B cell (primary cell): Measurements from ENCODE around the gene ATXN1. TPM values are rescaled to one million over a fixed set of nuclear protein-coding genes. Genes with fewer than 3 reads are reported as not detected.

Experiments
- ATAC-seq: fragments of 200-7000 bp; cut with Tn5 transposase; one replicate; pipeline ENCODE4 v1.10.0; 2021; ENCODE audit warnings: low read depth, mild to moderate bottlenecking, moderate number of reproducible peaks, moderate library complexity
- CTCF ChIA-PET: fragments of 350-600 bp; sonication (Branson Sonifier 250); formaldehyde crosslinking; loops from one replicate; lab custom pipeline; 2021; ENCODE audit warnings: antibody characterized with exemption, inconsistent platforms; lab: Charles Lee
- POLR2A ChIA-PET: fragments of 350-600 bp; sonication (Branson Sonifier 250); formaldehyde crosslinking; loops from one replicate; lab custom pipeline; 2021; ENCODE audit warnings: antibody characterized with exemption; lab: Charles Lee
- DNase-seq: peaks from one replicate; pipeline ENCODE4 v3.0.0; 2013
- H2AFZ ChIP-seq: 2 replicates; pipeline ENCODE4 v1.6.1; 2012; ENCODE audit warnings: mild to moderate bottlenecking, low read depth, low read length; ENCODE audit not compliant: insufficient read depth, poor library complexity, severe bottlenecking
- H3K27ac ChIP-seq, 2 donors: 1 replicate in 1 of 2; 2 replicates in 1 of 2; pipeline ENCODE4 v1.5.1; 2012 to 2013; ENCODE audit warnings: low read length in 2 of 2, mild to moderate bottlenecking in 2 of 2, moderate library complexity in 1 of 2
- H3K27me3 ChIP-seq, 4 experiments: fragments of 200-600 bp in 1 of 4; sonication (generic) in 1 of 4; replicated peaks in 1 of 4; 1 replicate in 2 of 4; 2 replicates in 2 of 4; pipeline versions ENCODE4 v1.6.1 to v1.7.0; 2013 to 2016; ENCODE audit warnings: low read length in 3 of 4, mild to moderate bottlenecking in 2 of 4, mixed read lengths in 1 of 4, moderate library complexity in 1 of 4; ENCODE audit not compliant: insufficient read depth in 4 of 4, control insufficient read depth in 3 of 4; ENCODE audit errors: control extremely low read depth in 1 of 4
- H3K36me3 ChIP-seq, 2 experiments: replicated peaks in 1 of 2; 1 replicate in 1 of 2; 2 replicates in 1 of 2; pipeline versions ENCODE4 v1.6.1 to v1.7.1; 2013; ENCODE audit warnings: low read length in 1 of 2; ENCODE audit not compliant: insufficient read depth in 2 of 2, control insufficient read depth in 1 of 2; ENCODE audit errors: control extremely low read depth in 1 of 2, extremely low read depth in 1 of 2
- H3K4me1 ChIP-seq, 2 donors: fragments of 200-600 bp in 1 of 2; sonication (generic) in 1 of 2; 1 replicate in 1 of 2; 2 replicates in 1 of 2; pipeline versions ENCODE4 v1.5.1 to v1.6.1; 2013 to 2017; ENCODE audit warnings: low read length in 2 of 2; ENCODE audit not compliant: control insufficient read depth in 2 of 2, insufficient read depth in 2 of 2
- H3K4me2 ChIP-seq: replicated peaks from 2 replicates; pipeline ENCODE3; 2012; ENCODE audit warnings: mild to moderate bottlenecking, low read depth, low read length; ENCODE audit not compliant: poor library complexity, severe bottlenecking
- H3K4me3 ChIP-seq, 5 experiments: fragments of 200-600 bp in 1 of 5; sonication (generic) in 1 of 5; 1 replicate in 3 of 5; 2 replicates in 2 of 5; pipeline versions ENCODE4 v1.5.1 to v1.7.0; 2011 to 2016; ENCODE audit warnings: low read length in 4 of 5, mild to moderate bottlenecking in 4 of 5, low read depth in 2 of 5, control low read depth in 1 of 5, moderate library complexity in 1 of 5; ENCODE audit not compliant: insufficient read depth in 1 of 5; ENCODE audit errors: control extremely low read depth in 1 of 5, extremely low read depth in 1 of 5
- H3K79me2 ChIP-seq: fragments of 200-600 bp; sonication (generic); one replicate; pipeline ENCODE4 v1.6.0; 2016; ENCODE audit warnings: low read length; ENCODE audit not compliant: control insufficient read depth, insufficient read depth
- H3K9ac ChIP-seq: fragments of 200-600 bp; sonication (generic); 2 replicates; pipeline ENCODE4 v1.6.1; 2017; ENCODE audit warnings: mild to moderate bottlenecking, low read length, moderate library complexity
- H3K9me3 ChIP-seq, 3 donors: one replicate each; pipeline versions ENCODE4 v1.6.1 to v1.7.1; 2013; ENCODE audit warnings: low read length in 2 of 3; ENCODE audit not compliant: control insufficient read depth in 2 of 3, insufficient read depth in 1 of 3; ENCODE audit errors: control extremely low read depth in 1 of 3
- H4K20me1 ChIP-seq: 2 replicates; pipeline ENCODE4 v1.6.0; 2012; ENCODE audit warnings: mild to moderate bottlenecking, low read length; ENCODE audit not compliant: insufficient read depth, control insufficient read depth, poor library complexity, severe bottlenecking
- H3K27ac Mint-ChIP-seq: one replicate; pipeline ENCODE4 v1.8.0; 2021; ENCODE audit warnings: mixed read lengths
- H3K27me3 Mint-ChIP-seq: one replicate; pipeline ENCODE4 v1.8.0; 2021; ENCODE audit warnings: mixed read lengths
- H3K4me1 Mint-ChIP-seq: one replicate; pipeline ENCODE4 v1.8.0; 2021; ENCODE audit warnings: mixed read lengths
- H3K4me3 Mint-ChIP-seq: one replicate; pipeline ENCODE4 v1.8.0; 2021; ENCODE audit warnings: mixed read lengths
- H3K9me3 Mint-ChIP-seq: one replicate; pipeline ENCODE4 v1.8.0; 2022; ENCODE audit warnings: mixed read lengths; ENCODE audit not compliant: insufficient read depth
- CTCF ChIP-seq: fragments of 200-600 bp; IDR thresholded peaks from one replicate; pipeline ENCODE4 v1.8.0; 2022; ENCODE audit warnings: antibody characterized with exemption, mild to moderate bottlenecking
- EZH2 ChIP-seq: IDR thresholded peaks from 2 replicates; pipeline ENCODE4 v1.6.1; 2012; ENCODE audit warnings: borderline replicate concordance, low read depth, mild to moderate bottlenecking, moderate library complexity, low read length; ENCODE audit not compliant: insufficient read depth, poor library complexity, severe bottlenecking
- WGBS: methylation state at CpG from one replicate; pipeline ENCODE4 v1.1.5; 2013; ENCODE audit warnings: missing lambda C conversion rate; ENCODE audit not compliant: insufficient coverage; 5-methylcytosine and 5-hydroxymethylcytosine counted together
- intact Hi-C: fragments of 100-400 bp; cut with micrococcal nuclease; formaldehyde crosslinking; loops from one replicate; pipeline ENCODE4 v1.10.0; 2022
- polyA plus RNA-seq: library from polyadenylated mRNA; depleted of rRNA; stranded (reverse); fragments of >200 nt; gene quantifications from 2 replicates; pipeline ENCODE4 v1.2.3, GENCODE V29; 2012
- total RNA-seq, 2 donors: library from RNA; stranded (reverse); fragments of 120-200 nt in 1 of 2; gene quantifications; 1 replicate in 1 of 2; 2 replicates in 1 of 2; pipeline versions ENCODE4 v1.2.3 to v1.2.4, GENCODE V29; 2013 to 2022

The ATXN1 gene
- total and polyA plus RNA-seq, 2 donors (not counting 1 experiment from before 2014, with no cell fraction given), result 5.7 to 63.8 TPM

DNA sequence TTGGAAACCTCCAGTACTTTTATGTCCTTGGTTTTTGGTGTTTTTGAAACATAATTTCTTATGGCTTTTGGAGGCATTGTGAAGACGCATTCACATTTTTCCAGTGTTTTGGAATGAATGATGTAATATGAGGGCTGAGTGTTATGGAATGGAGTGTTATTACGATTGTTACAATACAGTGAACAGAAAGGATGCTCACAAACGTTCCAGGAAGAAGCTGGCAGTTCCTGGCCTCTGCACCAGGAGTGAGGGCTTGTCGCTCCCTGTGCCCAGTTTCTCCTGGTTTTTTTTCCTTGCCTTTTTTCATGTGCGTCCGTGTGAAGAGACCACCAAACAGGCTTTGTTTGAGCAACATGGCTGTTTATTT is 502.6 kb downstream of the ATXN1 start:
- CTCF ChIA-PET, result interaction anchor here (0.9 kb wide), 1 partner anchor 26 kb away, joined by 3 read pairs; no protein-coding TSS in a partner anchor
- POLR2A ChIA-PET, result no interaction called here
- DNase-seq, result no peak
- Histone ChIP-seq H2AFZ (no peak overlapping the region), H3K27me3 (peaks cover 0 to 2% (median 0%) of the 10 kb centered on the region in 4 experiments), H3K4me3 (no peak overlapping the region), H3K4me1 (no peaks in the 10 kb centered on the region), H3K9ac (no peak overlapping the region), H4K20me1 (no peaks in the 10 kb centered on the region), H3K36me3 (no peaks in the 10 kb centered on the region), H3K9me3 (no peaks in the 10 kb centered on the region), H3K79me2 (no peaks in the 10 kb centered on the region), H3K27ac (no peak overlapping the region), H3K4me2 (no peak overlapping the region)
- Mint-ChIP-seq H3K27ac (no peak overlapping the region), H3K27me3 (peaks cover 14% of the 10 kb centered on the region), H3K4me1 (no peaks in the 10 kb centered on the region), H3K9me3 (no peaks in the 10 kb centered on the region), H3K4me3 (no peak overlapping the region)
- intact Hi-C loops, result no loop called here
- no peak for TF ChIP-seq CTCF
- TF ChIP-seq EZH2, result no peak
- ATAC-seq, result no peak
- WGBS, result 79% methylated on average over 4 of the region's 6 CpGs

DNA sequence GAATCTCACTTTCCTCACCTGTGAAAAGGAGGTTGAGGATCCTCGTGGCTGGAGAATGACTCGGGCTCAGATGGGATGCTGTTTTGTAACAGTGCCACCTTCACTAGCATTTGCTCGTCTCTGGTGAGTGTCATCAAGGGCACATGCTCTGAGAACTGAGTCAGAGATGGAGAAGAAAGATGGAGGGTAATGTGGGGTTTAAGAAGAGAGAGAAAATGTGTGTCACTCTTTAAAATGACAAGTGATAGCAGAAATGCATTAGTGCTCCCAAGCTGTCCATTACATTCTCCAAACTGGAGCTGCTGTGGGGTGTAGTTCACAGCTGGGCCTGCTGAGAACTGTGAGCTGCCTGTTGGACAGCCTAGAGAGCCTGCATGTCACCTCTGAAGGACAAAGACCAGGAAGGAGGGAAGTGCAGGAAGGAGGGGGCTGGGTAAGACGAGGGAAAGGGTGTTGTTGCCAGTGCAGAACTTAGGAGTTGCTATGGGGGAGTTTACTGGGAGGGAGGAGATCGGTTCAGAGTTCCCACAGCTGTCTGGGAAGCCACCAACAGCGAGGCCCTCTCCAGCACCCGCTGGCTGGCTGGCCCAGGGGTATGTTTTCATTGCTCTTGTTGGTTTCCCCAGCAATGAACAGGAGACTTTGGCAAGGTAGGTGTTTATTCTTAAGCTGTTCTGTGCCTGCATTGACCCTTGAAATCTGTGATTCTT is 503.1 kb downstream of the ATXN1 start:
- H3K4me1 ChIP-seq, result no peaks in the 10 kb centered on the region
- ATAC-seq (no peak), DNase-seq (no peak)
- H4K20me1 ChIP-seq, result no peaks in the 10 kb centered on the region
- peaks cover 0 to 2% (median 0%) of the 10 kb centered on the region in 4 experiments for H3K27me3 ChIP-seq
- H3K79me2 ChIP-seq, result no peaks in the 10 kb centered on the region
- no peak overlapping the region for H3K27ac ChIP-seq
- 80% methylated on average over 7 of the region's 7 CpGs for WGBS
- no peak for TF ChIP-seq CTCF
- no peak for TF ChIP-seq EZH2
- Mint-ChIP-seq H3K27me3 (peaks cover 17% of the 10 kb centered on the region), H3K9me3 (no peaks in the 10 kb centered on the region), H3K4me1 (no peaks in the 10 kb centered on the region), H3K27ac (no peak overlapping the region), H3K4me3 (no peak overlapping the region)
- no peak overlapping the region for H2AFZ ChIP-seq
- H3K9me3 ChIP-seq, result no peaks in the 10 kb centered on the region
- no peak overlapping the region for H3K4me3 ChIP-seq
- H3K4me2 ChIP-seq, result no peak overlapping the region
- CTCF ChIA-PET, result no interaction called here
- intact Hi-C loops, result no loop called here
- POLR2A ChIA-PET, result no interaction called here
- no peaks in the 10 kb centered on the region for H3K36me3 ChIP-seq
- no peak overlapping the region for H3K9ac ChIP-seq
